Measurements from ENCODE around the gene ADD1.

DNA sequence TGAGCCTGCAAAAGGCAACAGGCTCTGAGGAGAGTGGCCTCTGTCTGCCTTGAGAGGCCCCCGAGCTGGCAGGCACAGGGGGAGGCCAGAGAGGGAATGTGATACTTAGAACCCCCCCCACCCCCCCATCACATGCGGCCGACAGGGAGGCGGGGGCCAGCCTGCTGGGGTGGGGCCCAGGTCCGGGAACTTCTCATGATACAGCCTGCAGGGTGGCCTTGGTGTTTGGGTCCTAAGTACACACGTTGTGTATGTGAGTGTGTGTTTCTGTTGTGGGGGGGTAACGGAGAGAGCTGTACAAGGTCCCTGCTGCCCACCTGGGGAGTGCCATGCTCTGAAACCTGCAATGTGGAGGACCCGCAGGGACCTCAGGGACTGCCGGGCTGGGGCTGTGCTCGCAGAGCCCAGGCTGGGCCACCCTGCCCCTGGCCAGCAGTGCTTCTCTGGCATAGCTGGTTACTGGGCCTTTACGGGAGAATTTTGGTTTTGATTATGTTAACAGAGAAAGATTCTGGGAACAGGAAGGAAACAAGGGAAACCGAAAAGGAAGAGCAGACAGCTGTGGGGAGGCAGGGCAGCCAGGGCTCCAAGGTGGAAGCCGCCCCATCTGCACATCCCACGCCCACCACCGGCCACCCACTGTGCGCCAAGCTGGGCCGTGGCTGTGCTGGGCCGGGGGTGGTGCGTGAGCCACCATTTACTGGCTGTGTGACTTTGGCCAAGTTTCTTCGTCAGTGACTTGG lies 30.9 kb upstream of the ADD1 start:
- TF ChIP-seq ZNF274 (IDR thresholded peaks at IDR 0.05; ENCODE audit: low read depth, low read length) (no peak), SUZ12 (IDR thresholded peaks at IDR 0.05; ENCODE audit: extremely low read depth, insufficient read depth, insufficient read length) (no peak)

Data from NT2/D1 (cell line).